Activated B cell treated with CpG ODN at 0.5 μM for 24 hours (primary cell): ENCODE results near the gene LGR5. TPM values are rescaled to one million over a fixed set of nuclear protein-coding genes. Genes with fewer than 3 reads are reported as not detected.

Experiments
- ATAC-seq: fragments of 200-7000 bp; cut with Tn5 transposase; one replicate; pipeline ENCODE4 v1.10.0; 2021; ENCODE audit warnings: low read depth, mild to moderate bottlenecking, moderate library complexity
- CTCF ChIA-PET: fragments of 350-600 bp; sonication (Branson Sonifier 250); formaldehyde crosslinking; loops from one replicate; lab custom pipeline; 2021; ENCODE audit warnings: antibody characterized with exemption; lab: Charles Lee
- POLR2A ChIA-PET: fragments of 350-600 bp; sonication (Branson Sonifier 250); formaldehyde crosslinking; loops from one replicate; lab custom pipeline; 2021; ENCODE audit warnings: antibody characterized with exemption; lab: Charles Lee
- DNase-seq: peaks from one replicate; pipeline ENCODE4 v3.0.0; 2022
- H3K27ac Mint-ChIP-seq: one replicate; pipeline ENCODE4 v1.8.0; 2020; ENCODE audit warnings: mixed read lengths
- H3K27me3 Mint-ChIP-seq: one replicate; pipeline ENCODE4 v1.8.0; 2021; ENCODE audit warnings: mixed read lengths
- H3K36me3 Mint-ChIP-seq: one replicate; pipeline ENCODE4 v1.8.0; 2021; ENCODE audit warnings: low read depth, mixed read lengths
- H3K4me1 Mint-ChIP-seq: one replicate; pipeline ENCODE4 v1.8.0; 2021; ENCODE audit warnings: mixed read lengths
- H3K4me3 Mint-ChIP-seq: one replicate; pipeline ENCODE4 v1.8.0; 2020; ENCODE audit warnings: mild to moderate bottlenecking, mixed read lengths
- H3K9me3 Mint-ChIP-seq: one replicate; pipeline ENCODE4 v1.8.0; 2020; ENCODE audit warnings: mixed read lengths
- CTCF ChIP-seq: fragments of 200-600 bp; IDR thresholded peaks from one replicate; pipeline ENCODE4 v1.8.0; 2022; ENCODE audit warnings: antibody characterized with exemption, mild to moderate bottlenecking
- intact Hi-C: fragments of 100-400 bp; cut with micrococcal nuclease; formaldehyde crosslinking; loops from one replicate; pipeline ENCODE4 v1.15.1; 2024
- total RNA-seq: library from RNA; stranded (reverse); gene quantifications from 2 replicates; pipeline ENCODE4 v1.2.3, GENCODE V29; 2022

Gene LGR5
- total RNA-seq, 1 donor from 2014 or later = not detected

GRCh38 chr12:71576496-71576895 lies 136.9 kb downstream of the LGR5 start:
- ATAC-seq = no peak
- no peaks in the 10 kb centered on the region for H3K4me1 Mint-ChIP-seq
- peaks cover 6% of the 10 kb centered on the region for H3K27me3 Mint-ChIP-seq
- no peak overlapping the region for H3K27ac Mint-ChIP-seq
- no peak for TF ChIP-seq CTCF
- ChIA-PET CTCF (no interaction called here), POLR2A (no interaction called here)
- no peaks in the 10 kb centered on the region for H3K36me3 Mint-ChIP-seq
- intact Hi-C loops = no loop called here
- no peaks in the 10 kb centered on the region for H3K9me3 Mint-ChIP-seq
- DNase-seq = no peak
- no peak overlapping the region for H3K4me3 Mint-ChIP-seq

DNA sequence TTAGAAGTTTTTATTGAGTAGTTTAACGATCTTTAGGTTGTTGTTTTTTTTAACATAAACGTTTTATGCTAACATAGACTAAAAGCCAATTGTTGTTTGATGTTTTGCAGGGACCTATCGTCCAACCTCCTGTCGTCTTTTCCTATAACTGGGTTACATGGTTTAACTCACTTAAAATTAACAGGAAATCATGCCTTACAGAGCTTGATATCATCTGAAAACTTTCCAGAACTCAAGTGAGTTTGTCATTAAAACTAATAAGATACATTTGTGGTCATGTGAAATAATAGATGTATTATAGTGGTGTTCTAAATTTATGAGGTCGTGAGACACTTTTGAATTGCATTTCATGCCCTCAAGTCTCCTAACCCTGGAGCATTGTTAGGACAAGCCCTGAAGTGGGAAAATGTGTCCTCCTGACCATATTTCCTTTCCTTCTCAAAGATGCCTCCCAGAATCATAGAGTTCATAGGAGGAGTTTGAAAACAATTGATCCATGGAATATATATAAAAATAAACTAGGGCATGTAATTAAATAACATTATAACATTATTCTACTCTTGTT lies 139.2 kb downstream of the LGR5 start:
- Mint-ChIP-seq H3K36me3 (no peaks in the 10 kb centered on the region), H3K4me3 (no peak overlapping the region), H3K9me3 (no peaks in the 10 kb centered on the region), H3K4me1 (no peaks in the 10 kb centered on the region), H3K27me3 (peaks cover 6% of the 10 kb centered on the region), H3K27ac (no peak overlapping the region)
- ATAC-seq (no peak), DNase-seq (no peak)
- POLR2A ChIA-PET = no interaction called here
- intact Hi-C loops = no loop called here
- CTCF ChIA-PET = no interaction called here
- TF ChIP-seq CTCF = no peak

GRCh38 chr12:71581206-71581605 lies 141.6 kb downstream of the LGR5 start:
- no peak for TF ChIP-seq CTCF
- ChIA-PET POLR2A (no interaction called here), CTCF (no interaction called here)
- Mint-ChIP-seq H3K9me3 (no peaks in the 10 kb centered on the region), H3K27me3 (peaks cover 8% of the 10 kb centered on the region), H3K4me1 (no peaks in the 10 kb centered on the region), H3K36me3 (no peaks in the 10 kb centered on the region), H3K4me3 (no peak overlapping the region), H3K27ac (no peak overlapping the region)
- DNase-seq (no peak), ATAC-seq (no peak)
- intact Hi-C loops = no loop called here

DNA sequence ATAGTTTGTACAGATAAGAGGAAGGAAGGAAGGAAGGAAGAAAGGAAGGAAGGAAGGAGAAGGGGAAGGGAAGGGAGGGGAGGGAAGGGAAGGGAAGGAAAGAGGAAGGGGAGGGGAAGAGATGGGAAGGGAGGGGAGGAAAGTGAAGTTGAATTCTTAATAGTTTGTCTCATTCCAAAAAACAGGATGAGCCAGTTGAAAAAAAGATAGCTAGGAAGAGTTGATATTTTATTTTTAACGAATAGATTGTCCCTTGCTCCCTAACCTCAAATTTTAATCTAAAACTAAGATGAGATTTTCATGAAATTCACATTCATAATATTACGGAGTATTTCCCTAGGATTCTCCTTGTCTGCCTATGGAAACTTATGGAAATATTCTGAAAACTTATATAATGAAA lies 143.3 kb downstream of the LGR5 start:
- no peak for TF ChIP-seq CTCF
- CTCF ChIA-PET = no interaction called here
- ATAC-seq (no peak), DNase-seq (no peak)
- intact Hi-C loops = no loop called here
- no peak overlapping the region for H3K4me3 Mint-ChIP-seq
- peaks cover 8% of the 10 kb centered on the region for H3K27me3 Mint-ChIP-seq
- H3K36me3 Mint-ChIP-seq = no peaks in the 10 kb centered on the region
- no peaks in the 10 kb centered on the region for H3K4me1 Mint-ChIP-seq
- no peaks in the 10 kb centered on the region for H3K9me3 Mint-ChIP-seq
- POLR2A ChIA-PET = no interaction called here
- H3K27ac Mint-ChIP-seq = no peak overlapping the region

- Mint-ChIP-seq H3K27ac (no peak overlapping the region), H3K27me3 (peaks cover 8% of the 10 kb centered on the region), H3K9me3 (no peaks in the 10 kb centered on the region), H3K4me3 (no peak overlapping the region), H3K36me3 (no peaks in the 10 kb centered on the region), H3K4me1 (no peaks in the 10 kb centered on the region)
- CTCF ChIA-PET = no interaction called here
- intact Hi-C loops = no loop called here
- POLR2A ChIA-PET = no interaction called here
- DNase-seq (no peak), ATAC-seq (no peak)
- no peak for TF ChIP-seq CTCF
Observed at GRCh38 chr12:71584356-71584755, 144.8 kb downstream of the LGR5 start.
